Middle frontal gyrus (tissue), 1 donor: ENCODE results near the gene CBX6.
"Not testable (repeated sequence)": the region's sequence is repeated elsewhere in the genome, so short reads cannot be mapped to it uniquely, and the experiment has no call there.

ENCODE experiments used
- DNase-seq: peaks from one replicate; pipeline ENCODE4 v3.0.0-alpha.2; 2015; ENCODE audit warnings: low spot score; ENCODE audit errors: extremely low spot score

CBX6 gene

GRCh38 chr22:38861170-38861876 is 10.7 kb downstream of the CBX6 start:
- no peak for DNase-seq

- DNase-seq, result no peak
Observed at GRCh38 chr22:38860283-38861169, 11.5 kb downstream of the CBX6 start.

- DNase-seq, result no peak
Observed at GRCh38 chr22:38859581-38860282, 12.3 kb downstream of the CBX6 start.

- DNase-seq, result no peak
Observed at GRCh38 chr22:38858492-38858891, 13.5 kb downstream of the CBX6 start.

- DNase-seq, result not testable (repeated sequence)
Observed at GRCh38 chr22:38854476-38854875, 17.5 kb downstream of the CBX6 start.

- not testable (repeated sequence) for DNase-seq
Observed at GRCh38 chr22:38853883-38854282, 18.1 kb downstream of the CBX6 start.

GRCh38 chr22:38853196-38853651 is 18.8 kb downstream of the CBX6 start:
- no peak for DNase-seq

GRCh38 chr22:38852522-38852921 is 19.5 kb downstream of the CBX6 start:
- no peak for DNase-seq

GRCh38 chr22:38850941-38851849 is 20.8 kb downstream of the CBX6 start:
- no peak for DNase-seq

- DNase-seq, result no peak
Observed at GRCh38 chr22:38850399-38850798, 21.6 kb downstream of the CBX6 start.

GRCh38 chr22:38849811-38850210 is 22.2 kb downstream of the CBX6 start:
- no peak for DNase-seq

GRCh38 chr22:38846412-38846811 is 25.6 kb downstream of the CBX6 start:
- no peak for DNase-seq

GRCh38 chr22:38845004-38845740 is 26.8 kb downstream of the CBX6 start:
- DNase-seq, result no peak

- no peak for DNase-seq
Observed at GRCh38 chr22:38844315-38845003, 27.6 kb downstream of the CBX6 start.

GRCh38 chr22:38843657-38844314 is 28.2 kb downstream of the CBX6 start, which contains the start of gene NPTXR:
Gene NPTXR, minus strand, starts transcription at chr22:38844028.
- DNase-seq, result no peak

GRCh38 chr22:38843201-38843656 is 28.8 kb downstream of the CBX6 start:
- no peak for DNase-seq

- DNase-seq, result no peak
Observed at GRCh38 chr22:38842512-38843200, 29.4 kb downstream of the CBX6 start.

GRCh38 chr22:38841635-38842034 is 30.4 kb downstream of the CBX6 start:
- no peak for DNase-seq
